GM12872 (cell line): ENCODE results near the gene KCTD11.

Experiments used
- TF ChIP-seq, protein P1 (sequence below): IDR thresholded peaks from 3 replicates; pipeline ENCODE4 v1.5.1; 2011; ENCODE audit warnings: low read depth, mild to moderate bottlenecking, low read length, moderate library complexity; ENCODE audit not compliant: insufficient read depth

KCTD11 gene

DNA sequence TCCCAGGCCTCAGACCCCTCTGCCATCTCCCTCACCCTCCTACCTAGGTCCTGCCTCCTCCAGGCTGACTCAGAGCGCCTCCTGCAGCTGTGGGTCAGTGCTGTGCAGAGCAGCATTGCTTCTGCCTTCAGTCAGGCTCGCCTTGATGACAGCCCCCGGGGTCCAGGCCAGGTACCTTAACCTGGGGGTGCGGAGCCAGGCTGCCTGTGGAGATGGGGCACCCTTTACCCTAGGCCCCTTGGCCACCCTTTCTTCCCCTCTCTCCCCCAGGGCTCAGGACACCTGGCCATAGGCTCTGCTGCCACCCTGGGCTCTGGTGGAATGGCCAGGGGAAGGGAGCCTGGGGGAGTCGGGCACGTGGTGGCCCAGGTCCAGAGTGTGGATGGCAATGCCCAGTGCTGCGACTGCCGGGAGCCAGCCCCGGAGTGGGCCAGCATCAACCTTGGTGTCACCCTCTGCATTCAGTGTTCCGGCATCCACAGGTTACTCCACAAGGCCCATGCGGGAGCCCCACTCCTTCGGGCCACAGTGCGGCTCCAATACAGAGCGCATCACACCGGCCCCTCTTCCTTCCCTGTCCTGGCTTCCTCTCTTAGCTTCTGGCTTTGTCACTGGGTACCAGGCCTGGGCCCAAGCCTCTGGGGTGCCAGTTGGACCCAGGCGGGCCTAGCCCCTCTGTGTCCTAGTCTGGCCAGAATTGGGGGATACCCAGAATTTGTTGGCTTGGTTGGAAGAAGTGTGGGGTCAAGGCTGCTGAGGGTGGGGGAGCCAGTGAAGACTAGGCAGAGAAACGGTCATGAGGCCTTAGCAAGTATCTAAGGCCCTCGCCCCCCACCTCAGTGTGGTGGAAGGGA is 5.0 kb upstream of the KCTD11 start:
- TF ChIP-seq, protein P1, sequence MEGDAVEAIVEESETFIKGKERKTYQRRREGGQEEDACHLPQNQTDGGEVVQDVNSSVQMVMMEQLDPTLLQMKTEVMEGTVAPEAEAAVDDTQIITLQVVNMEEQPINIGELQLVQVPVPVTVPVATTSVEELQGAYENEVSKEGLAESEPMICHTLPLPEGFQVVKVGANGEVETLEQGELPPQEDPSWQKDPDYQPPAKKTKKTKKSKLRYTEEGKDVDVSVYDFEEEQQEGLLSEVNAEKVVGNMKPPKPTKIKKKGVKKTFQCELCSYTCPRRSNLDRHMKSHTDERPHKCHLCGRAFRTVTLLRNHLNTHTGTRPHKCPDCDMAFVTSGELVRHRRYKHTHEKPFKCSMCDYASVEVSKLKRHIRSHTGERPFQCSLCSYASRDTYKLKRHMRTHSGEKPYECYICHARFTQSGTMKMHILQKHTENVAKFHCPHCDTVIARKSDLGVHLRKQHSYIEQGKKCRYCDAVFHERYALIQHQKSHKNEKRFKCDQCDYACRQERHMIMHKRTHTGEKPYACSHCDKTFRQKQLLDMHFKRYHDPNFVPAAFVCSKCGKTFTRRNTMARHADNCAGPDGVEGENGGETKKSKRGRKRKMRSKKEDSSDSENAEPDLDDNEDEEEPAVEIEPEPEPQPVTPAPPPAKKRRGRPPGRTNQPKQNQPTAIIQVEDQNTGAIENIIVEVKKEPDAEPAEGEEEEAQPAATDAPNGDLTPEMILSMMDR: no peak

DNA sequence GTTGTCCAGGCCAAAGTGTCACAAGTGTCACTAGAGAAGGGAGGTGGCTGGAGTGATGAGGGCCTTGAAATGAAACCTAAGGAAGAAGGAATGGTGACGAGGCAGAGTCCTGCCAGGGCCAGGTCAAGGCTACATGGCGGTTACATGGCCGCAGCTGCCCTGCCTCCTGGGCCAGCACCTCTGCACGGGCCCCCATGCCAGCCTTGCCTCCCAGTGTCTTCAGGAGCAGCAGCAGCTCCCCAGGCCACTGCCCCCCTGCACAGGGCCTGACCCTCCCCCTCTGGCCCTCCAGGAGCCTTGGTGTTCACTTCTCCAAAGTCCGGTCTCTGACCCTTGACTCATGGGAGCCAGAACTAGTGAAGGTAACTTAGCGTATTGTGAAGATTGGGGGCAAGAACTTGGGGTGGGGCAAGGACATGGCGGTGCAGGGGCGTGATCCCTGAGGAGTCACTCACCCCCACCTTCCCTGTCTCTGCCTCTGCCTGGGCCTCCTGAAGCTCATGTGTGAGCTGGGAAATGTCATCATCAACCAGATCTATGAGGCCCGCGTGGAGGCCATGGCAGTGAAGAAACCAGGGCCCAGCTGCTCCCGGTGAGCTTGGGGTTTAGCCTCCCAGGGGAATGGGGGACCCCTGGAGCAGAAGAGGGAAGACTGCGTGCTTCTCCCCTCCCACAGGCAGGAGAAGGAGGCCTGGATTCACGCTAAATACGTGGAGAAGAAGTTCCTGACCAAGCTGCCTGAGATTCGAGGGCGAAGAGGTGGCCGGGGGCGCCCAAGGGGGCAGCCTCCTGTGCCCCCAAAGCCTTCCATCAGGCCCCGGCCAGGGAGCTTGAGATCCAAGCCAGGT is 4.1 kb upstream of the KCTD11 start:
- TF ChIP-seq, protein P1: no peak

DNA sequence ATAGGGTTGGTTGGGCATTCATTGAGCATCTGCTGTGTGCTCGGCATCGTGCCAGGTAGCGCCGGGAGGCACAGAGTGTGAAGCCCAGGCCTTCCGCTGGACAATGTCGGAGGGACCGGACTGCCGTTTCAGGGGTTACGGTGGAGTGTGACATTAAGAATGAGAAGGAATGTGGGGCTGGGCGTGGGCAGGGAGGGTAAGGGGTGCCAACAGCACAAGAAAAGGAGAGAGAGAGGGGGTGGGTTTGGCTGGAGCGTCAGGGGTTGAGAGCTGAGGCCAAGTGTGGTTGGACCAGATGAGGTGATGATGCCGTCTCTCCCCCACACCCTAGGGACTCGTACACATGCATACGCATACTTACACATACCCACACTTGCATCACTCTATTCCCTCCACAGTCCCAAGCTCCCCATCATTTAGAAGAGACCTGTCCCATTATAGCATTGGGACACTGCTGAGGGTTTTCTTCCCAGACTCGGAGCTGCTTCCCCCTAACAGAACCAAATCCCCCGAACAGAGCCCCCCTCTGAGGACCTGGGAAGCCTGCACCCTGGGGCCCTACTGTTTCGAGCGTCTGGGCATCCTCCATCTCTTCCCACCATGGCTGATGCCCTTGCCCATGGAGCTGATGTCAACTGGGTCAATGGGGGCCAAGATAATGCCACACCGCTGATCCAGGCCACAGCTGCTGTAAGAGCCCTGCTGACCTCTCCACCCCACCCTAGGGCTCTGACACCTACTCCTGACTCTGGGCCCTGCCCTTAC is 3.3 kb upstream of the KCTD11 start:
- TF ChIP-seq, protein P1: no peak

DNA sequence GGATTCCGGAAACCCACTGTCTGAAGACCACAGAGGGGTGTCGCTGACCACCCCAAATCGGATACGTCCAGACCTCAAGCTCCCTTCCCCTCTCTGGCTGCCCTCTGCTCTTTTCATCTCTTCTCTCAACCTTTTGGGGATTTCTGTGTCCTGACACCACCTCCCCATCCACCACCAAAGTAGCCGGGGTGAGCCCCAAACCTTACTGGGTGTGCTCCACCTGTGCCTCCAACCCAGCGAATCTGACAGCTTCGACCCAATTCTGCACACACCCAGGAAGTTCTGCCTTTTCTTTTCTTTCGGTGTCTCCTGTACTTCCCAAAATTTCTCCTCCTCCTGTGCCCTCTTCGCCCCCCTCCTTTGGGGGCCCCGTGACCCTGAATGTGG is 534 bp downstream of the KCTD11 start:
- TF ChIP-seq, protein P1: no peak; the same call in 2 of the 3 replicates

DNA sequence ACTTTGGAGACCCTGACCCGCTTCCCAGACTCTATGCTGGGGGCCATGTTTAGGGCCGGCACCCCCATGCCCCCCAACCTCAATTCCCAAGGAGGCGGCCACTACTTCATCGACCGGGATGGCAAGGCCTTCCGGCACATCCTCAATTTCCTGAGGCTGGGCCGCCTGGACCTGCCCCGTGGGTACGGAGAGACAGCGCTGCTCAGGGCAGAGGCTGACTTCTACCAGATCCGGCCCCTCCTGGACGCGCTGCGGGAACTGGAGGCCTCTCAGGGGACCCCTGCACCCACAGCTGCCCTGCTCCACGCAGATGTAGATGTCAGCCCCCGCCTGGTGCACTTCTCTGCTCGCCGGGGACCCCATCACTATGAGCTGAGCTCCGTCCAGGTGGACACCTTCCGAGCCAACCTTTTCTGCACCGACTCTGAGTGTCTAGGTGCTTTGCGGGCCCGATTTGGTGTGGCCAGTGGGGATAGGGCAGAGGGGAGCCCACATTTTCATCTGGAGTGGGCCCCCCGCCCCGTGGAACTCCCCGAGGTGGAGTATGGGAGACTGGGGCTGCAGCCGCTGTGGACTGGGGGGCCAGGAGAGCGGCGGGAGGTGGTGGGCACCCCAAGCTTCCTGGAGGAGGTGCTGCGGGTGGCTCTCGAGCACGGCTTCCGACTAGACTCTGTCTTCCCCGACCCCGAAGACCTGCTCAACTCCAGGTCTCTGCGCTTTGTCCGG is 1.1 kb downstream of the KCTD11 start:
- TF ChIP-seq, protein P1: no peak

DNA sequence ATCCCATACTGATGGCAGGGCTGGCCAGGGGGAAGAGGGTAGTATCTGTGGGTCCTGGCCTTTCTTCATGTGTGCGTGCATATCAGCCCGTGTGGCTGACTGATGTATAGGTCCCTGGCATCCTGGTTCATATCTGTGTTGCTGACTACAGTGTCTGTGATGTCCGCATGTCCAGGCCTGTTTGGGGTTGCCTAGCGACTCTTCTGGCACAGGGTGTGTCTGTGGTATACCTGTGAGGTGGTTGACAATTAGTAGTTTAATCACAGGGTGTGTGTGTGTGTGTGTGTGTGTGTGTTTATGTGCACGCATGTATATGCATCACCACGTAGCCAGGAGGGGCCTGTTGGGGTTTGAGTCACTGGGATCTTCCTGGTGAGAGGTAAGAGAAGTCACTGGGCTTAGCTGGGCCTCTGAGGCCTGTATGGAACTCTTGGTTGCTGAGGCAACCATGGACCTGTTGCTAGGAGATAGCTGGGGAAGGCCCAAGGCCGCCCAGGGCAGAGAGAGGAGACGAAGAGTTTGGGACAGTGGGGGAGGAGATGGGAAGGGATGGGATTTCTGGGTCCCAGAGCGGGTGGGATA is 2.4 kb downstream of the KCTD11 start:
- TF ChIP-seq, protein P1: no peak
